PC-9 (cell line): ENCODE measurements around the gene GPR183. TPM values are rescaled to one million over a fixed set of nuclear protein-coding genes. Genes with fewer than 3 reads are reported as not detected.

Experiments used
- BruUV-seq: library from RNA; stranded (reverse); fragments of 400-500 nt; replicated peaks from 2 replicates; lab custom pipeline; 2021; lab: Mats Ljungman, UMichigan
- CTCF ChIA-PET: fragments of 300-600 bp; sonication (Branson Sonifier 250); formaldehyde crosslinking; loops from one replicate; lab custom pipeline; 2022; ENCODE audit warnings: antibody characterized with exemption; lab: Charles Lee
- POLR2A ChIA-PET: fragments of 300-600 bp; sonication (Branson Sonifier 250); formaldehyde crosslinking; loops from one replicate; lab custom pipeline; 2022; ENCODE audit warnings: antibody characterized with exemption; ENCODE audit not compliant: unreplicated experiment; lab: Charles Lee
- DNase-seq, 2 experiments: peaks; one replicate each; pipeline versions ENCODE4 v3.0.0 to v3.0.0-alpha.2; 2015 to 2022; ENCODE audit warnings: mixed read lengths in 1 of 2
- H2AFZ ChIP-seq: fragments of 200-600 bp; sonication (generic); 2 replicates; pipeline ENCODE4 v1.8.1; 2017; ENCODE audit warnings: antibody characterized with exemption
- H3F3A ChIP-seq: fragments of 200-600 bp; sonication (generic); 2 replicates; pipeline ENCODE4 v1.8.1; 2017; ENCODE audit warnings: antibody characterized with exemption, mild to moderate bottlenecking, low read depth; ENCODE audit not compliant: insufficient read depth
- H3K27ac ChIP-seq: fragments of 200-600 bp; sonication (generic); 2 replicates; pipeline ENCODE4 v1.6.1; 2016; ENCODE audit warnings: mixed run types
- H3K27me3 ChIP-seq: fragments of 200-600 bp; sonication (generic); 2 replicates; pipeline ENCODE4 v1.6.1; 2016; ENCODE audit warnings: low read depth, mixed run types; ENCODE audit not compliant: insufficient read depth
- H3K36me3 ChIP-seq: fragments of 200-600 bp; sonication (generic); 2 replicates; pipeline ENCODE4 v1.6.1; 2016; ENCODE audit warnings: low read depth, mixed run types
- H3K4me1 ChIP-seq: fragments of 200-600 bp; sonication (generic); replicated peaks from 2 replicates; pipeline ENCODE4 v1.6.1; 2016; ENCODE audit warnings: mixed run types; ENCODE audit not compliant: insufficient read depth
- H3K4me2 ChIP-seq: fragments of 200-600 bp; sonication (generic); 2 replicates; pipeline ENCODE4 v1.6.1; 2017; ENCODE audit warnings: mixed run types
- H3K4me3 ChIP-seq: fragments of 200-600 bp; sonication (generic); 2 replicates; pipeline ENCODE4 v1.6.1; 2016; ENCODE audit warnings: mixed run types
- H3K79me2 ChIP-seq: fragments of 200-600 bp; sonication (generic); 2 replicates; pipeline ENCODE4 v1.6.1; 2017; ENCODE audit warnings: low read depth, mixed run types
- H3K9me2 ChIP-seq: fragments of 200-600 bp; sonication (generic); 2 replicates; pipeline ENCODE4 v1.8.1; 2017; ENCODE audit warnings: mild to moderate bottlenecking; ENCODE audit not compliant: insufficient read depth
- H3K9me3 ChIP-seq: fragments of 200-600 bp; sonication (generic); 2 replicates; pipeline ENCODE4 v1.8.1; 2016; ENCODE audit warnings: low read depth; ENCODE audit not compliant: insufficient read depth
- H4K20me1 ChIP-seq: fragments of 200-600 bp; sonication (generic); 2 replicates; pipeline ENCODE4 v1.8.1; 2017; ENCODE audit not compliant: insufficient read depth
- CTCF ChIP-seq: fragments of 200-600 bp; sonication (generic); conservative IDR thresholded peaks from 2 replicates; pipeline ENCODE4 v1.6.1; 2017; ENCODE audit warnings: mixed run types, antibody characterized with exemption, mild to moderate bottlenecking, moderate library complexity
- EZH2 ChIP-seq: fragments of 200-600 bp; sonication (generic); IDR thresholded peaks from 2 replicates; pipeline ENCODE4 v1.8.0; 2017; ENCODE audit warnings: antibody characterized with exemption, low read depth
- intact Hi-C: fragments of 100-400 bp; cut with micrococcal nuclease; formaldehyde crosslinking; loops from one replicate; pipeline ENCODE4 v1.10.0; 2022; ENCODE audit not compliant: unreplicated experiment
- total RNA-seq: library from RNA; stranded (reverse); gene quantifications from 2 replicates; pipeline ENCODE4 v1.2.3, GENCODE V29; 2021

GPR183 gene
- total RNA-seq, 1 experiment from 2014 or later: not detected

GRCh38 chr13:99289674-99290337, 17.4 kb downstream of the GPR183 start:
- H3K4me2 ChIP-seq: no peak overlapping the region
- no peak for DNase-seq
- H2AFZ ChIP-seq: no peak overlapping the region
- no peaks in the 10 kb centered on the region for H3K9me3 ChIP-seq
- intact Hi-C loops: no loop called here
- peaks cover 14% of the 10 kb centered on the region; the same call in 1 of the 2 replicates for H4K20me1 ChIP-seq
- peaks cover 7% of the 10 kb centered on the region for H3F3A ChIP-seq
- no peak overlapping the region for H3K27ac ChIP-seq
- TF ChIP-seq CTCF (no peak), EZH2 (no peak)
- 0 out of 2 replicates have a peak, but pooled peaks cover 6% of the 10 kb centered on the region for H3K4me1 ChIP-seq
- no TSS peak for BruUV-seq
- H3K4me3 ChIP-seq: no peak overlapping the region
- CTCF ChIA-PET: interaction anchor here (0.7 kb wide), 1 partner anchor 22 kb away, joined by 11 read pairs; no protein-coding TSS in a partner anchor
- H3K79me2 ChIP-seq: peaks cover 27% of the 10 kb centered on the region
- H3K9me2 ChIP-seq: no peaks in the 10 kb centered on the region
- POLR2A ChIA-PET: no interaction called here
- no peaks in the 10 kb centered on the region for H3K27me3 ChIP-seq
- no peaks in the 10 kb centered on the region; the same call in 1 of the 2 replicates for H3K36me3 ChIP-seq

GRCh38 chr13:99289271-99289670, 17.9 kb downstream of the GPR183 start:
- Histone ChIP-seq H3K27me3 (no peaks in the 10 kb centered on the region), H3K4me2 (no peak overlapping the region), H3K27ac (no peak overlapping the region), H3K4me3 (no peak overlapping the region), H3F3A (peaks cover 10% of the 10 kb centered on the region; the same call in 1 of the 2 replicates), H3K9me2 (no peaks in the 10 kb centered on the region), H3K4me1 (0 out of 2 replicates have a peak, but pooled peaks cover 6% of the 10 kb centered on the region), H3K79me2 (peaks cover 29% of the 10 kb centered on the region), H3K36me3 (no peaks in the 10 kb centered on the region; the same call in 1 of the 2 replicates), H4K20me1 (peaks cover 16% of the 10 kb centered on the region; the same call in 1 of the 2 replicates), H2AFZ (no peak overlapping the region), H3K9me3 (no peaks in the 10 kb centered on the region)
- TF ChIP-seq CTCF (no peak), EZH2 (no peak)
- BruUV-seq: no TSS peak
- ChIA-PET CTCF (interaction anchor here (0.7 kb wide), 1 partner anchor 22 kb away, joined by 11 read pairs; no protein-coding TSS in a partner anchor), POLR2A (interaction anchor here (0.6 kb wide), 1 partner anchor 201 kb away, joined by 3 read pairs; no protein-coding TSS in a partner anchor)
- intact Hi-C loops: no loop called here
- DNase-seq: no peak

- Histone ChIP-seq H4K20me1 (peaks cover 22% of the 10 kb centered on the region), H3K27ac (no peak overlapping the region), H3K36me3 (no peaks in the 10 kb centered on the region; the same call in 1 of the 2 replicates), H3K4me1 (0 out of 2 replicates have a peak, but pooled peaks cover 6% of the 10 kb centered on the region), H3K9me2 (no peaks in the 10 kb centered on the region), H3K4me3 (no peak overlapping the region), H3K4me2 (no peak overlapping the region), H3F3A (peaks cover 5% of the 10 kb centered on the region; the same call in 1 of the 2 replicates), H3K27me3 (no peaks in the 10 kb centered on the region), H3K9me3 (no peaks in the 10 kb centered on the region), H2AFZ (no peak overlapping the region), H3K79me2 (peaks cover 32% of the 10 kb centered on the region; the same call in 1 of the 2 replicates)
- BruUV-seq: no TSS peak
- ChIA-PET POLR2A (no interaction called here), CTCF (no interaction called here)
- no peak for DNase-seq
- no peak for TF ChIP-seq EZH2
- TF ChIP-seq CTCF: no peak
- intact Hi-C loops: no loop called here
Observed at GRCh38 chr13:99288089-99288488, 19.1 kb downstream of the GPR183 start.
